T-cell (primary cell): ENCODE data around the gene JAZF1. TPM values are rescaled to one million over a fixed set of nuclear protein-coding genes. Genes with fewer than 3 reads are reported as not detected.

Source experiments
- ATAC-seq, 4 experiments: fragments of 200-7000 bp in 3 of 4; fragments of 150-1000 bp in 1 of 4; cut with Tn5 transposase; replicated peaks in 1 of 4; 1 replicate in 3 of 4; 2 replicates in 1 of 4; pipeline ENCODE4 v1.10.0; 2021; ENCODE audit warnings: moderate library complexity in 3 of 4, mild to moderate bottlenecking in 2 of 4, moderate number of reproducible peaks in 1 of 4
- CTCF ChIA-PET, 2 donors: fragments of 300-600 bp; sonication (Branson Sonifier 250); formaldehyde crosslinking; loops; one replicate each; lab custom pipeline; 2022; ENCODE audit warnings: antibody characterized with exemption in 2 of 2; lab: Charles Lee
- POLR2A ChIA-PET, 2 donors: fragments of 300-600 bp; sonication (Branson Sonifier 250); formaldehyde crosslinking; loops; one replicate each; lab custom pipeline; 2022; ENCODE audit warnings: antibody characterized with exemption in 2 of 2; lab: Charles Lee
- DNase-seq, 35 experiments: peaks; one replicate each; pipeline versions ENCODE4 v3.0.0 to v3.0.0-alpha.2; 2013 to 2023
- H3K27ac ChIP-seq: one replicate; pipeline ENCODE4 v1.5.1; 2013; ENCODE audit warnings: low read length
- H3K27me3 ChIP-seq, 2 experiments: replicated peaks in 1 of 2; 1 replicate in 1 of 2; 2 replicates in 1 of 2; pipeline versions ENCODE4 v1.6.1 to v1.7.0; 2013; ENCODE audit warnings: low read length in 1 of 2, mixed read lengths in 1 of 2; ENCODE audit not compliant: control insufficient read depth in 2 of 2, insufficient read depth in 2 of 2; ENCODE audit errors: extremely low read depth in 1 of 2
- H3K36me3 ChIP-seq, 2 donors: 1 replicate in 1 of 2; 2 replicates in 1 of 2; pipeline versions ENCODE4 v1.6.1 to v1.7.0; 2013; ENCODE audit warnings: low read length in 1 of 2; ENCODE audit not compliant: control insufficient read depth in 2 of 2, insufficient read depth in 1 of 2; ENCODE audit errors: extremely low read depth in 1 of 2
- H3K4me1 ChIP-seq, 2 experiments: 1 replicate in 1 of 2; 2 replicates in 1 of 2; pipeline versions ENCODE4 v1.6.1 to v1.7.0; 2013; ENCODE audit warnings: low read length in 2 of 2, mixed read lengths in 1 of 2; ENCODE audit not compliant: insufficient read depth in 2 of 2, control insufficient read depth in 1 of 2; ENCODE audit errors: extremely low read depth in 1 of 2
- H3K4me3 ChIP-seq, 2 donors: 1 replicate in 1 of 2; 2 replicates in 1 of 2; pipeline versions ENCODE4 v1.5.1 to v1.7.0; 2013; ENCODE audit warnings: mild to moderate bottlenecking in 2 of 2, low read length in 1 of 2, moderate library complexity in 1 of 2; ENCODE audit not compliant: control insufficient read depth in 1 of 2; ENCODE audit errors: extremely low read depth in 1 of 2
- H3K9me3 ChIP-seq: 2 replicates; pipeline ENCODE4 v1.7.0; 2013
- H3K27ac Mint-ChIP-seq, 2 donors: one replicate each; pipeline ENCODE4 v1.8.0; 2020 to 2021; ENCODE audit warnings: mild to moderate bottlenecking in 2 of 2, mixed read lengths in 2 of 2
- H3K27me3 Mint-ChIP-seq, 2 donors: one replicate each; pipeline ENCODE4 v1.8.0; 2021 to 2022; ENCODE audit warnings: mixed read lengths in 2 of 2
- H3K36me3 Mint-ChIP-seq: one replicate; pipeline ENCODE4 v1.8.0; 2021; ENCODE audit warnings: mixed read lengths
- H3K4me1 Mint-ChIP-seq, 3 donors: one replicate each; pipeline ENCODE4 v1.8.0; 2020 to 2022; ENCODE audit warnings: mixed read lengths in 3 of 3, mild to moderate bottlenecking in 1 of 3
- H3K4me3 Mint-ChIP-seq, 3 donors: one replicate each; pipeline ENCODE4 v1.8.0; 2020 to 2022; ENCODE audit warnings: mild to moderate bottlenecking in 3 of 3, mixed read lengths in 3 of 3, moderate library complexity in 3 of 3
- H3K9me3 Mint-ChIP-seq, 3 donors: one replicate each; pipeline ENCODE4 v1.8.0; 2020 to 2022; ENCODE audit warnings: mixed read lengths in 3 of 3
- WGBS: methylation state at CpG from one replicate; pipeline ENCODE4 v1.1.5; 2013; ENCODE audit warnings: missing lambda C conversion rate; ENCODE audit not compliant: insufficient coverage; 5-methylcytosine and 5-hydroxymethylcytosine counted together
- total RNA-seq, 35 experiments: library from RNA in 6 of 35; stranded (reverse) in 6 of 35; fragments of 120-200 nt in 1 of 35; gene quantifications; one replicate each; pipeline versions ENCODE4 v1.2.1 to v1.2.4 and lab custom pipeline; 2013 to 2026

Gene JAZF1
- total RNA-seq, 5 donors from 2014 or later (not counting 1 experiment from before 2014, with no cell fraction given), result 9.6 to 22.1 (median 15.9) TPM

- POLR2A ChIA-PET, result interaction anchor here in 1 of 2 donors (0.6 kb wide), 1 partner anchor 77 kb away, joined by 5 read pairs; no protein-coding TSS in a partner anchor
- no peak overlapping the region for H3K4me3 Mint-ChIP-seq
Measured at GRCh38 chr7:28096713-28097112, 83.9 kb downstream of the JAZF1 start.

GRCh38 chr7:28095231-28095630 is 85.4 kb downstream of the JAZF1 start:
- no peak overlapping the region for H3K27ac ChIP-seq
- H3K9me3 ChIP-seq, result no peaks in the 10 kb centered on the region
- H3K9me3 Mint-ChIP-seq, result no peaks in the 10 kb centered on the region
- WGBS, result no CpG with 5 or more reads among the region's 4 CpGs
- H3K4me1 Mint-ChIP-seq, result peaks cover 0 to 18% (median 6%) of the 10 kb centered on the region in 3 donors
- no peak overlapping the region for H3K4me3 Mint-ChIP-seq
- CTCF ChIA-PET, result interaction anchor here in 1 of 2 donors (0.6 to 2.6 kb wide), 5 partner anchors 16 to 921 kb away, joined by 3 to 14 read pairs (median 3); no protein-coding TSS in a partner anchor
- no peaks in the 10 kb centered on the region for H3K4me1 ChIP-seq
- peaks cover 0 to 2% of the 10 kb centered on the region in 2 donors for H3K36me3 ChIP-seq
- H3K27ac Mint-ChIP-seq, result no peak overlapping the region
- POLR2A ChIA-PET, result no interaction called here
- DNase-seq, result no peak
- H3K4me3 ChIP-seq, result no peak overlapping the region
- no peak for ATAC-seq
- H3K36me3 Mint-ChIP-seq, result peaks cover 17% of the 10 kb centered on the region
- H3K27me3 Mint-ChIP-seq, result no peaks in the 10 kb centered on the region
- H3K27me3 ChIP-seq, result no peaks in the 10 kb centered on the region

More at GRCh38 chr7:28096713-28097112, 83.9 kb downstream of the JAZF1 start:
- Histone ChIP-seq H3K4me3 (no peak overlapping the region), H3K36me3 (peaks cover 0 to 2% of the 10 kb centered on the region in 2 donors), H3K27ac (no peak overlapping the region), H3K27me3 (no peaks in the 10 kb centered on the region), H3K4me1 (no peaks in the 10 kb centered on the region), H3K9me3 (no peaks in the 10 kb centered on the region)
- DNase-seq, result peak in 26 of 35 experiments; percentile 1 to 74 (median 21)
- Mint-ChIP-seq H3K27me3 (no peaks in the 10 kb centered on the region), H3K27ac (no peak overlapping the region), H3K36me3 (peaks cover 17% of the 10 kb centered on the region), H3K4me1 (peaks cover 0 to 15% (median 6%) of the 10 kb centered on the region in 3 donors), H3K9me3 (no peaks in the 10 kb centered on the region)
- no CpG with 5 or more reads among the region's 3 CpGs for WGBS
- CTCF ChIA-PET, result interaction anchor here (0.6 to 2.6 kb wide), 24 partner anchors 8 to 901 kb away, joined by 3 to 14 read pairs (median 4); no protein-coding TSS in a partner anchor
- ATAC-seq, result peak in 3 of 4 experiments; percentile 36 to 54 (median 53)

- Histone ChIP-seq H3K4me3 (no peak overlapping the region), H3K36me3 (peaks cover 0 to 2% of the 10 kb centered on the region in 2 donors), H3K9me3 (no peaks in the 10 kb centered on the region), H3K27me3 (no peaks in the 10 kb centered on the region), H3K4me1 (no peaks in the 10 kb centered on the region), H3K27ac (no peak overlapping the region)
- ChIA-PET POLR2A (interaction anchor here in 1 of 2 donors (0.5 kb wide), 1 partner anchor 1994 kb away, joined by 4 read pairs; no protein-coding TSS in a partner anchor), CTCF (interaction anchor here (0.6 to 2.1 kb wide), 6 partner anchors 15 to 1131 kb away, joined by 3 to 11 read pairs (median 4); no protein-coding TSS in a partner anchor)
- WGBS, result 92% methylated on average over 4 of the region's 9 CpGs
- Mint-ChIP-seq H3K4me1 (peaks cover 10 to 33% (median 19%) of the 10 kb centered on the region in 3 donors), H3K27me3 (no peaks in the 10 kb centered on the region), H3K36me3 (peaks cover 20% of the 10 kb centered on the region), H3K27ac (no peak overlapping the region), H3K4me3 (no peak overlapping the region), H3K9me3 (no peaks in the 10 kb centered on the region)
- DNase-seq (peak in 29 of 35 experiments; percentile 5 to 51 (median 26)), ATAC-seq (no peak)
Measured at GRCh38 chr7:28093623-28094232, 86.9 kb downstream of the JAZF1 start.

DNA sequence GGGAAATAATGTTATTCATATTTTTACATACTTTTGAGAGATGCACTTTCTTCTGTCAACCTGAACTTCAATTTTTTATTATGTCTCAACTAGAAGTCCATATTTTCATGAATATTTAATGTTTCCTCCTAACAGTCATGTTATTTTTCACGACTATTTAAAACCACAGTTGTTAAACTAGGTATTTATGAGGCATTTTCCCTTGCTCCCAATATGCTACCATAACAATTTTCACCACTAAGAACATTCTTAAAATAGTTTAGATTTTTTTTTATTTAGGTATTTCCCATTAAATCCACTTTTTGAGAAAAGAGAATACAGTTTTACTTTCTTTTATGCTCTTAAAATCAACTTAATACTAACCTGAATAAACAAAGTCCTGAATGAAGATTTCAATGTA is 89.4 kb downstream of the JAZF1 start:
- no peaks in the 10 kb centered on the region for H3K9me3 Mint-ChIP-seq
- ChIA-PET POLR2A (interaction anchor here in 1 of 2 donors (0.7 kb wide), 1 partner anchor 694 kb away, joined by 3 read pairs; no protein-coding TSS in a partner anchor), CTCF (interaction anchor here in 1 of 2 donors (0.7 kb wide), 1 partner anchor 926 kb away, joined by 5 read pairs; the partner anchor contains the start of gene HOXA9)
- no peak overlapping the region for H3K27ac ChIP-seq
- no peaks in the 10 kb centered on the region for H3K9me3 ChIP-seq
- H3K27me3 ChIP-seq, result no peaks in the 10 kb centered on the region
- ATAC-seq (no peak), DNase-seq (no peak)
- peaks cover 13 to 30% (median 13%) of the 10 kb centered on the region in 3 donors for H3K4me1 Mint-ChIP-seq
- no peak overlapping the region for H3K4me3 ChIP-seq
- H3K36me3 Mint-ChIP-seq, result peaks cover 20% of the 10 kb centered on the region
- WGBS, result no CpG with 5 or more reads among the region's 1 CpG
- H3K4me1 ChIP-seq, result no peaks in the 10 kb centered on the region
- H3K27me3 Mint-ChIP-seq, result no peaks in the 10 kb centered on the region
- no peak overlapping the region for H3K27ac Mint-ChIP-seq
- H3K36me3 ChIP-seq, result peaks cover 0 to 2% of the 10 kb centered on the region in 2 donors
- H3K4me3 Mint-ChIP-seq, result no peak overlapping the region

DNA sequence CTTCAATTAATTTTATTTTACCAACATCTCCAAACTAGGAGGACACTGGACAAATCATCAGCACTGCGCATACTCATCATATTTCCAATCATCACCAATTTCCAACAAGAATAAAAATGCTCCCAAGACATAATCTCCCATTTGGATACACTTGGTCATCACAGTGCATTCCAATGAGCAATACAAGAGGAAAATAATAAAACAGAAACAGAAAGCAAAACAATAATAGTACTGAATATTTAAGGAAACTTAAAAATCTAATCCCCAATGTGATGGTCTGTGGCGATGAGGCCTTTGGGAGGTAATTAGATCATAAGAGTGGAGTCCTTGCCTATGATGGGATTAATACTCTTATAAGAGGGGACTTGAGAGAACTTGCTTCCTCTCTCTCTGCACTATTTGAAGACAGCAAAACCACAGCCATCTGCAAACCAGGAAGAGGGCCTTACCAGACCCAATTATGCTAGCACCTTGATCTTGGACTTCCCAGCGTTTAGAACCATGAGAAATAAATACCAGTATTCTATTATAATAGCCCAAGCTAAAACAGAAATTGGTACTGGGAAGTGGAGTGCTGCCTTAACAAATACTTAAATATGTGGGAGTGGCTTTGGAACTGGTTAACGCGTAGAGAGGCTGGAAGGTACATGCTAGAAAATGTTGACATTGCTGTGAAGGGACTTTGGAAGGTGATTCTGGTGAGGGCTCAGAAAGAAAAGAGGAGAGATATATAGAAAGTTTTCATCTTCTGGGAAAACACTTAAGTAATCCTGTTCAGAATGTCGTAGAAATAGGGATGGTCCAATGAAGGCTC is 91.5 kb downstream of the JAZF1 start:
- Mint-ChIP-seq H3K27me3 (no peaks in the 10 kb centered on the region), H3K4me3 (no peak overlapping the region), H3K4me1 (peaks cover 13 to 30% (median 13%) of the 10 kb centered on the region in 3 donors), H3K9me3 (no peaks in the 10 kb centered on the region), H3K27ac (no peak overlapping the region), H3K36me3 (peaks cover 12% of the 10 kb centered on the region)
- ATAC-seq (no peak), DNase-seq (no peak)
- Histone ChIP-seq H3K27ac (no peak overlapping the region), H3K36me3 (peaks cover 0 to 2% of the 10 kb centered on the region in 2 donors), H3K4me1 (no peaks in the 10 kb centered on the region), H3K4me3 (no peak overlapping the region), H3K27me3 (no peaks in the 10 kb centered on the region), H3K9me3 (no peaks in the 10 kb centered on the region)
- ChIA-PET POLR2A (no interaction called here), CTCF (interaction anchor here in 1 of 2 donors (1.8 kb wide), 1 partner anchor 7 kb away, joined by 4 read pairs; no protein-coding TSS in a partner anchor)
- 95% methylated on average over 3 of the region's 6 CpGs for WGBS

- POLR2A ChIA-PET, result no interaction called here
- Mint-ChIP-seq H3K4me1 (peaks cover 13 to 32% (median 13%) of the 10 kb centered on the region in 3 donors), H3K27ac (no peak overlapping the region), H3K27me3 (no peaks in the 10 kb centered on the region), H3K36me3 (peaks cover 4% of the 10 kb centered on the region), H3K9me3 (no peaks in the 10 kb centered on the region), H3K4me3 (no peak overlapping the region)
- Histone ChIP-seq H3K27ac (no peak overlapping the region), H3K4me1 (no peaks in the 10 kb centered on the region), H3K27me3 (no peaks in the 10 kb centered on the region), H3K4me3 (no peak overlapping the region), H3K9me3 (no peaks in the 10 kb centered on the region), H3K36me3 (no peaks in the 10 kb centered on the region)
- CTCF ChIA-PET, result interaction anchor here in 1 of 2 donors (1.8 kb wide), 1 partner anchor 8 kb away, joined by 4 read pairs; no protein-coding TSS in a partner anchor
- no peak for ATAC-seq
- 100% methylated on average over 2 of the region's 4 CpGs for WGBS
- no peak for DNase-seq
Measured at GRCh38 chr7:28088032-28088431, 92.6 kb downstream of the JAZF1 start.
